HepG2 (cell line): Measurements from ENCODE around the gene ZNF865. TPM values are rescaled to one million over a fixed set of nuclear protein-coding genes. Genes with fewer than 3 reads are reported as not detected.
A peak's percentile ranks its signal among the peaks of the same experiment; 100 is the strongest.

Experiments used
- ATAC-seq: fragments of 200-7000 bp; cut with Tn5 transposase; 3 replicates; pipeline ENCODE4 v1.9.1; 2020; ENCODE audit warnings: mild to moderate bottlenecking, moderate library complexity
- BruUV-seq: library from RNA; stranded (reverse); fragments of 400-500 nt; replicated peaks from 2 replicates; lab custom pipeline; 2021; lab: Mats Ljungman, UMichigan
- CTCF ChIA-PET: fragments of 300-600 bp; formaldehyde crosslinking; extraction: SDS; loops from one replicate; lab custom pipeline; 2021; ENCODE audit warnings: low total read pairs, inconsistent platforms, low intra/inter-chr PET ratio; lab: Yijun Ruan, JAX
- POLR2A ChIA-PET: fragments of 350-600 bp; sonication (Branson Sonifier 250); formaldehyde crosslinking; loops from one replicate; lab custom pipeline; 2020; ENCODE audit warnings: antibody characterized with exemption, inconsistent platforms; lab: Yijun Ruan, JAX
- DNase-seq: peaks from one replicate; pipeline ENCODE4 v3.0.0-alpha.2; 2015; ENCODE audit warnings: low spot score
- FAIRE-seq: peaks from 3 replicates; lab custom pipeline; 2011; peaks lifted over from hg19 to GRCh38; lab: Jason Lieb, UNC
- H2AFZ ChIP-seq: one replicate; pipeline ENCODE4 v1.6.1; 2011; ENCODE audit warnings: low read length, inconsistent platforms
- H3K27ac ChIP-seq: fragments of 300-600 bp; 3 replicates; pipeline ENCODE4 v1.8.0; 2011; ENCODE audit warnings: mixed run types, mild to moderate bottlenecking, mixed read lengths, low read length, inconsistent platforms; ENCODE audit not compliant: insufficient read depth; ENCODE audit errors: extremely low read length
- H3K27me3 ChIP-seq, 2 experiments: fragments of 200-600 bp in 1 of 2; 2 replicates in 1 of 2; 3 replicates in 1 of 2; pipeline versions ENCODE4 v1.6.0 to v1.8.0; 2011; ENCODE audit warnings: low read length in 2 of 2, mild to moderate bottlenecking in 2 of 2, moderate library complexity in 2 of 2, inconsistent platforms in 1 of 2; ENCODE audit not compliant: insufficient read depth in 2 of 2, control insufficient read depth in 1 of 2
- H3K36me3 ChIP-seq, 2 experiments: fragments of 200-600 bp in 1 of 2; replicated peaks in 1 of 2; 2 replicates in 1 of 2; 3 replicates in 1 of 2; pipeline versions ENCODE4 v1.5.1 to v1.8.0; 2011; ENCODE audit warnings: low read length in 2 of 2, inconsistent platforms in 1 of 2; ENCODE audit not compliant: insufficient read depth in 2 of 2, control insufficient read depth in 1 of 2
- H3K4me1 ChIP-seq: 2 replicates; pipeline ENCODE4 v1.5.1; 2012; ENCODE audit warnings: low read length, inconsistent platforms; ENCODE audit not compliant: insufficient read depth
- H3K4me2 ChIP-seq: 2 replicates; pipeline ENCODE4 v1.6.0; 2011; ENCODE audit warnings: low read depth, low read length, inconsistent platforms
- H3K4me3 ChIP-seq, 3 experiments: fragments of 200-600 bp in 1 of 3; sonication (generic), shearing (Covaris generic) in 1 of 3; replicated peaks in 1 of 3; 2 replicates each; pipeline ENCODE4 v1.5.1; 2011 to 2016; ENCODE audit warnings: low read length in 3 of 3, inconsistent platforms in 2 of 3, low read depth in 2 of 3, mild to moderate bottlenecking in 2 of 3, control low read depth in 1 of 3, mixed read lengths in 1 of 3; ENCODE audit not compliant: insufficient read depth in 1 of 3
- H3K79me2 ChIP-seq: one replicate; pipeline ENCODE4 v1.6.1; 2011; ENCODE audit warnings: low read length, inconsistent platforms; ENCODE audit not compliant: insufficient read depth
- H3K9ac ChIP-seq: 2 replicates; pipeline ENCODE4 v1.6.0; 2011; ENCODE audit warnings: mild to moderate bottlenecking, low read depth, low read length, inconsistent platforms; ENCODE audit not compliant: insufficient read depth
- H3K9me3 ChIP-seq: 2 replicates; pipeline ENCODE4 v1.5.1; 2012; ENCODE audit warnings: mild to moderate bottlenecking, low read length
- H4K20me1 ChIP-seq: 2 replicates; pipeline ENCODE4 v1.6.0; 2011; ENCODE audit warnings: inconsistent platforms, mild to moderate bottlenecking, low read length, moderate library complexity; ENCODE audit not compliant: insufficient read depth
- AGO2 ChIP-seq: fragments of 200-400 bp; formaldehyde crosslinking; optimal IDR thresholded peaks from 2 replicates; pipeline ENCODE3; 2017; ENCODE audit warnings: mild to moderate bottlenecking, low read depth, low read length, moderate library complexity
- HES4 ChIP-seq: sonication (generic); formaldehyde crosslinking; IDR thresholded peaks from 2 replicates; pipeline ENCODE4 v1.9.0; 2021; ENCODE audit warnings: mild to moderate bottlenecking, missing genetic modification reagents, borderline replicate concordance
- MTA1 ChIP-seq: sonication (generic); formaldehyde crosslinking; IDR thresholded peaks from 2 replicates; pipeline ENCODE4 v1.4.0; 2020; ENCODE audit warnings: missing genetic modification reagents, mild to moderate bottlenecking, borderline replicate concordance
- ZNF20 ChIP-seq: sonication (generic); formaldehyde crosslinking; IDR thresholded peaks from 2 replicates; pipeline ENCODE4 v1.4.0; 2020; ENCODE audit warnings: mild to moderate bottlenecking, moderate library complexity, missing genetic modification reagents
- ZNF329 ChIP-seq: sonication (generic); formaldehyde crosslinking; IDR thresholded peaks from 2 replicates; pipeline ENCODE4 v1.9.0; 2021; ENCODE audit warnings: low read depth, mild to moderate bottlenecking, missing genetic modification reagents
- WGBS: methylation state at CpG from one replicate; pipeline ENCODE4 v1.1.6; 2017; ENCODE audit warnings: low lambda C conversion rate; 5-methylcytosine and 5-hydroxymethylcytosine counted together
- in situ Hi-C: cut with HindIII; loops from 2 replicates; pipeline ENCODE4 v1.10.0; 2017; ENCODE audit warnings: low pct_unique_long_range_greater_than_20kb; ENCODE audit not compliant: extremely low pct_ligation_motif_present
- intact Hi-C: fragments of 100-400 bp; cut with micrococcal nuclease; formaldehyde crosslinking; loops from one replicate; pipeline ENCODE4 v1.10.0; 2022; ENCODE audit not compliant: unreplicated experiment
- polyA plus RNA-seq, 8 experiments: library from polyadenylated mRNA; depleted of rRNA in 3 of 8; stranded (reverse) in 7 of 8; unstranded in 1 of 8; fragments of >200 nt; fragmentation: Illumina TruSeq in 4 of 8; extraction: Trizol in 4 of 8; gene quantifications; 2 replicates each; pipeline versions ENCODE4 v1.2.1 to v1.2.3, GENCODE V29; 2011 to 2016; ENCODE audit warnings: low read depth in 4 of 8, missing spikeins in 1 of 8, mixed read lengths in 1 of 8; ENCODE audit not compliant: insufficient read depth in 1 of 8
- total RNA-seq, 5 experiments: library from RNA; depleted of rRNA; stranded (reverse); fragments of >200 nt; fragmentation: Illumina TruSeq; extraction: Trizol; gene quantifications; 2 replicates each; pipeline ENCODE4 v1.2.3, GENCODE V29; 2016; ENCODE audit warnings: low read depth in 1 of 5

The ZNF865 gene
- total and polyA plus RNA-seq, 2 of the 13 experiments (the other 11 are each of a cell fraction or from before 2014, with no cell fraction given), result 0.93 to 1.0 TPM

- Histone ChIP-seq H3K4me3 (no peak overlapping the region), H3K27ac (no peak overlapping the region), H3K9me3 (no peaks in the 10 kb centered on the region), H3K36me3 (no peaks in the 10 kb centered on the region), H3K27me3 (no peaks in the 10 kb centered on the region; a peak in 1 of 5 replicates), H2AFZ (no peak overlapping the region), H3K9ac (no peak overlapping the region), H4K20me1 (peaks cover 10% of the 10 kb centered on the region), H3K4me1 (peaks cover 26% of the 10 kb centered on the region), H3K79me2 (peaks cover 15% of the 10 kb centered on the region), H3K4me2 (no peak overlapping the region)
- DNase-seq, result no peak
- in situ Hi-C loops (no loop called here), intact Hi-C loops (no loop called here)
- POLR2A ChIA-PET, result no interaction called here
- CTCF ChIA-PET, result no interaction called here
- 88% methylated on average over 18 of the region's 18 CpGs for WGBS
- ATAC-seq, result no peak
- BruUV-seq, result no TSS peak
- TF ChIP-seq MTA1 (no peak), AGO2 (peak; percentile 32)
- FAIRE-seq, result no peak
Observed at GRCh38 chr19:55651236-55651635, 45.8 kb downstream of the ZNF865 start.

DNA sequence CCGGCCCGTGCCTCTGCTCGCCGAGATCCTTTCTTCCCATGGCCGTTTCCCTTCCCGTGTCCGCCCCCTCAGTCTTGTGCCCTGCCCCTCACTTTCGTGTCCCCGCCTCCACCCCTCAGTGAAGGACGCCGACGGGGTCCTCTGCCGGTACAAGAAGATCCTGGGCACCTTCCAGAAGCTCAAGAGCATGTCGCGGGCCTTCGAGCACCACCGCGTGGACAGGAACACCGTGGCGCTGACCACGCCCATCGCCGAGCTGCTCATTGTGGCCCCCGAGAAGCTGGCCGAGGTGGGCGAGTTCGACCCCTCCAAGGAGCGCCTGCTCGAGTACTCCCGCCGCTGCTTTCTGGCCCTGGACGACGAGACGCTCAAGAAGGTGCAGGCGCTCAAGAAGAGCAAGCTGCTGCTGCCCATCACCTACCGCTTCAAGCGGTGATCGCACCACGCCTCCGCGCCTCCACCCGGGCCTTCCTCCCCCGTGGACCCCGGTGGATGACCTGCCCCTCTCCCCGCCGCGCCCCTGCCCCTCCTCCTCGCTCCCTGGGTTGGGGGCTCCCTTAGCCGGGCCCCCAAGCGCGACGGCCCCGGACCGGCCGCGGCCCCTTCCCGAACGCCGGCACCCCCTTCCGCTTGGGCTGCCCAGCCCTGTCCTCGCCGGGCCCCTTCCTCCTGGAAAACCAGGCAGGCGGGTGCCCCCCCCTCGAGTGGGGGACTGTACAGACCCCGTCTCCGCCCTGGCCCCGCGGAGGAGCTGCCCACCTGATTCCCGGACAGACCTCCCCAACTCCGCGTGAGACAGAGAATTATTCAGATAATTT is 47.1 kb downstream of the ZNF865 start:
- Histone ChIP-seq H3K4me3 (no peak overlapping the region), H3K79me2 (peaks cover 25% of the 10 kb centered on the region), H3K4me1 (peaks cover 26% of the 10 kb centered on the region), H3K9me3 (no peaks in the 10 kb centered on the region), H3K4me2 (peak overlapping the region; percentile 91; the same call in 1 of the 2 replicates), H2AFZ (no peak overlapping the region), H3K27ac (no peak overlapping the region), H3K9ac (no peak overlapping the region), H3K36me3 (no peaks in the 10 kb centered on the region; a peak in 1 of 5 replicates), H3K27me3 (no peaks in the 10 kb centered on the region; a peak in 1 of 5 replicates), H4K20me1 (peaks cover 23% of the 10 kb centered on the region)
- ATAC-seq (no peak), DNase-seq (no peak), FAIRE-seq (no peak)
- ChIA-PET POLR2A (interaction anchor here (0.7 kb wide), 1 partner anchor 30 kb away, joined by 3 read pairs; no protein-coding TSS in a partner anchor), CTCF (interaction anchor here (1.7 to 2.3 kb wide), 2 partner anchors 19 to 20 kb away, joined by 7 to 21 read pairs; no protein-coding TSS in a partner anchor)
- 96% methylated on average over 65 of the region's 71 CpGs for WGBS
- TF ChIP-seq HES4 (CRISPR knock-in tag), result no peak
- no peak for TF ChIP-seq ZNF329 (CRISPR knock-in tag)
- TF ChIP-seq ZNF20 (CRISPR knock-in tag), result no peak
- BruUV-seq, result no TSS peak
- in situ Hi-C loops (no loop called here), intact Hi-C loops (no loop called here)
